GM18519 (cell line): ENCODE results near the gene ONECUT1.
"Not testable (repeated sequence)": the region's sequence is repeated elsewhere in the genome, so short reads cannot be mapped to it uniquely, and the experiment has no call there.

ENCODE experiments used
- ATAC-seq: cut with Tn5 transposase; IDR thresholded peaks from one replicate; pipeline ENCODE4 v1.9.1; 2021; ENCODE audit warnings: mild to moderate bottlenecking, moderate library complexity; ENCODE audit not compliant: unreplicated experiment, low FRiP score

ONECUT1 gene

DNA sequence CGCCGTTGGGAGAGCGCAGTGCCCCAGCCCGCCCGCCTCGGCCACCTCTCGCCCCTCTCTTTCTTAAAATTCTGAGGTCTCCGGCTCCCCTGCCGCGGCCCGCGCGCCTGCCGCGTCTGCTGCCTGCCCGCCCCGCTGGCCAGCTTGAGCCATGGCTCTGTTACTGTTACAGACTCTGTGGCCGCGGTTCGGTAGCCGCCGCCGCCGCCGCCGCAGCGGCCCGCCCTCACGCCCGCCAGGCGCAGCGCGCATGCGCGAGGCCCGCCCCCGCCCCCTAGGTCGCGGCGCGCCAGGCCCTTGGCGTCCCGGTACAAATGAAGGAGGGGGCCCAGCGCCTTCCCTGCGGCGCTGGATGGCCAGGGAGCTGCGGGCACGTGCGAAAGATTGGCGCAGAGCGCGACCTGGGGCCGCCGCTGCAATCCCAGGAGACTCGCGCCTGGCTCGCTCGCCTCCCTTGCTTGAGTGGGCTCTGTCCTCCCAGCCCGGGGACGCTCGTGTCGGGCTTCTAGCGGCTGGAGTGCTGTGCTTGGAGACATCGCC, at the start of gene ONECUT1:
TSS of gene ONECUT1 (minus strand) at position 168 of the 540 bp plus-strand sequence. CDS start 452 bp downstream, outside the sequence.
- peak; percentile 80 for ATAC-seq

DNA sequence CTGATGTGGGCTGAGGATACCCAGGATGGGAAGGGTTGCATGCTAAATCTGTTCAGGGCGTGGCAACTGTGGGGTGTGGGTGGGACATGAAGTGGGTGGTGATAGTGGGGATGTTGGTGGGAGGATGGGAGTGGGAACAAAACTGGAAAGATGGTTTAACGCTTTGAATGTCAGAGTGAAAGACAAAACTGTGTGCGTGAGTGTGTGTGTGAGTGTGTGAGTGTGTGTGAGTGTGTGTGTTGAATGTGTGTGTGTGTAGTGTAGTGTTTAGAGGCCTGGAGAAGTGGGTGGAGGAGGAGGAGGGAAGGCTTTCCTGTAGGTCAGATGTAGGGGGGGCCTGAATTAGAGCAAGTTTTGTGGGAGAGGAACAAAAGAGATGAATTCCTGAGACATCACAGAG, 44.2 kb upstream of the ONECUT1 start:
- ATAC-seq: no peak

DNA sequence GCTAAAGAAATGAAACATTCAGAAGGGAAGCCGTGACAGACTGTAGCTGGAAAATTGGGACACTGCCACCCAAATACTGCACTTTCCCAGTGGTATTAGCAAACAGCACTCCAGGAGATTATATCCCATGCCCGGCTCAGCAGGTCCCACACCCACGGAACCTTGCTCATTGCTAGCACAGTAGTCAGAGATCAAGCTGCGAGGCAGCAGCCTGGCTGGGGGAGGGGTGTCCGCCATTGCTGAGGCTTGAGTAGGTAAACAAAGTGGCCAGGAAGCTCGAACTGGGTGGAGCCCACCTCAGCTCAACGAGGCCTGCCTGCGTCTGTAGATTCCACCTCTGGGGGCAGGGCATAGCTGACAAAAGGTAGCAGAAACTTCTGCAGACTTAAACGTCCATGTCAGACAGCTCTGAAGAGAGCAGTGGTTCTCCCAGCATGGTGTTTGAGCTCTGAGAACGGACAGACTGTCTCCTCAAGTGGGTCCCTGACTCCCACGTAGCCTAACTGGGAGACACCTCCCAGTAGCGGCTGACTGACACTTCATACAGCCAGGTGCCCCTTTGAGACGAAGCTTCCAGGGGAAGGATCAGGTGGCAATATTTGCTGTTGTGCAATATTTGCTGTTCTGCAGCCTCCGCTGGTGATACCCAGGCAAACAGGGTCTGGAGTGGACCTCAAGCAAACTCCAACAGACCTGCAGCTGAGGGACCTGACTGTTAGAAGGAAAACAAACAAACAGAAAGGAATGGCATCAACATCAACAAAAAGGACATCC, 34.2 kb upstream of the ONECUT1 start:
- not testable (repeated sequence) for ATAC-seq

DNA sequence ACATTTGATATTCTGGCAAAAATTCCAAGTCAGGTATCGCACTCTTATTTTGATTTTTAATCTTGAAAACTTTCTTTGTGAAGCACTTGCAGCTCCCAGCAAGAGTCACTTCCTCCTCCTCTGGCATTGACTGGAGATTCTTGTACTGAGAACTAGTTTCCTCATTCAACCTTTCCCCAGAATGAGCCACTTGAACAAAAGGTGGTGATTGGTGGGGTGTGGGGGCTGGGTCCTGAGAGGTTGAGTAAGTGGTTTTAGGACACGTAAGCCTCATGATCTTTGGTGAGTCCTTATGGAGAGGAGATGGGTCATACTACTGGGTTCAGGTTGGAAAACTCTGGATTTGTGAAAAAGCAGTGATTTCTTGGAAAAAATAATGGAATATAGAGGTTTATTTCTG, 32.3 kb upstream of the ONECUT1 start:
- ATAC-seq: no peak

DNA sequence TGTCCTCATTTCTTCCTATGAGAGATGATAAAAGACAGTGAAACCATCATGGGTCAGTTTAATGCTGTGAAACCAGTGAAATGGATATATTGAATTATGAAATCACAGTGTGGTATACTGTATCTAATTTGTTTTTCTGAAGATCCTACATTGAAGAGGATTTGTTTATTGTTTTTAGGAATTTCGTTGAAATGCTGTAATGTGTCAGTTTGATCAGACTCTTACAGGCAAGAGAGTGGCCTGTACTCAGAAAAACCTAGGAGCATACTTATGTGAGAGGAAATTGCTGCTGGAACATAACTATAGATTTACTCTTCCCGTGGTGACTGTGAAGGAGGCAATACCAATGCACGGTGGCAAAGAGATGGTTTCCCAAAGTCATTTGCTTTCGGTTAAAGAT, 29.1 kb upstream of the ONECUT1 start:
- ATAC-seq: no peak

DNA sequence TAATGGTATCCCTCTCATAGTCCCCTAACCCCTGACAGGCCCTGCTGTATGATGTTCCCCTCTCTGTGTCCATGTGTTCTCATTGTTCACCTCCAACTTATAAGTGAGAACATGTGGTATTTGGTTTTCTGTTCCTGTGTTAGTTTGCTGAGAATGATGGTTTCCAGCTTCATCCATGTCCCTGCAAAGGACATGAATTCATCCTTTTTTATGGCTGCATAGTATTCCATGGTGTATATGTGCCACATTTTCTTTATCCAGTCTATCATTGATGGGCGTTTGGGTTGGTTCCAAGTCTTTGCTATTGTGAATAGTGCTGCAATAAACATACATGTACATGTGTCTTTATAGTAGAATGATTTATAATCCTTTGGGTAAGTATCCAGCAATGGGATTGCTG, 25.8 kb upstream of the ONECUT1 start:
- ATAC-seq: not testable (repeated sequence)

DNA sequence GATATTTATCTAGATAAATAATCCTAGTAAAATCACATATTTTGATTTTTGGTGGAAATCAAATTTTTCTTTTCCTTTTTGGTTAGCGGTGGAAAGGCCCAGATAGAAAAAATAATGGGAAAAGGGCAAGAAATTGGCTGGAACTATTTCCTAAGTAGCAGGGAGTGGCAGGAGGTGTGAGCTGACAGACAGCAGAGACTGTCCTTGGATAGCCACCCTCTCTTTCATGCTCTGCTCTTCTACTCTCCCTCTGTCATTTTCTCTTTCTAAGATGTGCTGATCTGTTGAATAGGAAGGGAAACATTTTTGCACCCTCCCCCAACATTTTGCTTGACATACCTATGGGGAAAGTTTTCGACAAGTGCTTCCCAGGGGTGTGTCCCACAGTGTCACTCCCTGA, 18.9 kb upstream of the ONECUT1 start:
- ATAC-seq: no peak

DNA sequence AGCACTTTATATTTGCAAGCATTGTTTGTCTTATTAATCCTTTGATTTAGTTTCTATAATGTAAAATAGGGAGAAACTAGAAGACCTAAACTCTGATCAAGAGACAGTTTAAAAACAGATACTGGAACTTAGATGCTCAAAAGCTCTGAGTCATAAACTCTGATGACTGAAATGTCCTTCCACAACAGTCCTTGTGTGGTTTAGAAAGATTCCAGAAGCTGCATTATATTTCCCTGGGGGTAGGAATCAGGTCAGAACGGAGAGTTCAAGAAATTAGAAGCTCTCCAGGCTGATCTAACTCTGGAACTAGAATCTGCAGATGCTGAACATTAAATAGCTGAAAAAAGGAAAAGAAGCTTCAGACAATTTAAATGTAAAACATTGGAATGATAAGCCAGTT, 18.3 kb upstream of the ONECUT1 start:
- ATAC-seq: no peak

DNA sequence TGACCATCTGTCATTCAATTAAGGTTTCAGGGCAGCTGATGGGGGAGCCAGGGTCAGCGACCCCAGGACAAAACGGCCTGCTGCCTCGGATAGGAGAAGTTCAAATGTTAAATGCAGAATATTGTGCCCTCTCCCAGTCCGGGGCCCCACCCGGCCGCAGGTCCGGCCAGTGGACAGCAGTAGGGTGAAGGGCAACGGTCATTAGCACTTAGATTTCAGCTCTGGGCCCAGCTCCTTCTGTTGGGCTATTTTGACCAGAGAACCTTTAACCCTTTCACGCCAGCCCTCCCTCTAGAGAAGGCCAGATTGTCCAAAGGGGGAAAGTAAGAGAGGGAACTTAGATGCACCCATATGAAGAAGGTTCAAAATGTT, 16.1 kb upstream of the ONECUT1 start:
- no peak for ATAC-seq

DNA sequence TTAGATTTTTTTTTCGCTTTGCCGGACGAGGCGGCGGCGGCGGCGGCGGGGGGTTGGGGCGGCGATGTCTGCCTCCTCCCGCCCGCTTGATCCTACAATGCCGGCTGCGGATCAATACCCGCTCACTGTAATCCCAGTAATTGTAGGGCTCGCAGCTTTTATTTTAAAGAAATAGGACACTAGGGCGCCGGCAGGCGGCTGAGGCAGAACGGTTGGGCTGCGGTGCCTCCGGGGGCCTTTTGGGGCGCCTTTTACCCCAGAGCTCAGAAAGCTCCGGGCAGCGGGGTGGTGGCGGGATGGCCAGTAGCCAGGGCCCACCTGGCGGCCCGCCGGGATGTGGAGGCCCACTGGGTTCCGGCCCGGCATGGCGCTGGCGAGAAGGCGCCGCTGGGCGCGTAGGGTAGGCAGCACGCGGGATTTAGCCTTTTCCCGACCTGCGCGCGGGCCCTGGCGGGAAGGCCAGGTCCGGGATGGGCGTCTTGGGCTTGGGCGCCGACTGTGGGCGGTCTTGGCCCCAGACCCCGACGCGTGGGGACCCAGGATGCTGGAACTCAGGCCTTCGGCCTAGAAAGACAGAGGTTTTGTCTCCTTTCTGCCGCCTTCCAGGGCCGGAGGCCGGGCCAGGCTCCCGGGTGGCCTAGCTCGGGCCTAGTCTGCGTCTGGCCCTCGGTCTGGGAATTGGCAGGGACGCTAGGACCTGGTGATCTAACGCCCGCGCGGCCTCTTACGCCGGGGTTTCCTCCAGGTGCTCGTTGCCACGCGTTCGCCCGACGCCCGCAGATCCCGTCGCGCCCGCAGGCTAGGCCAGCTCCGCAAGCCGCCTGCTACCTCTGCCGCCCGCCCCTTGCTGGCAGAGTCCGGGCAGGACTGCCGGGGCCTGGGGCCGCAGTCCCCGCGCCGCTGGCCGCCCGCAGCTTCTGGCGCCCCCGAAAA, 15.5 kb upstream of the ONECUT1 start:
- no peak for ATAC-seq

DNA sequence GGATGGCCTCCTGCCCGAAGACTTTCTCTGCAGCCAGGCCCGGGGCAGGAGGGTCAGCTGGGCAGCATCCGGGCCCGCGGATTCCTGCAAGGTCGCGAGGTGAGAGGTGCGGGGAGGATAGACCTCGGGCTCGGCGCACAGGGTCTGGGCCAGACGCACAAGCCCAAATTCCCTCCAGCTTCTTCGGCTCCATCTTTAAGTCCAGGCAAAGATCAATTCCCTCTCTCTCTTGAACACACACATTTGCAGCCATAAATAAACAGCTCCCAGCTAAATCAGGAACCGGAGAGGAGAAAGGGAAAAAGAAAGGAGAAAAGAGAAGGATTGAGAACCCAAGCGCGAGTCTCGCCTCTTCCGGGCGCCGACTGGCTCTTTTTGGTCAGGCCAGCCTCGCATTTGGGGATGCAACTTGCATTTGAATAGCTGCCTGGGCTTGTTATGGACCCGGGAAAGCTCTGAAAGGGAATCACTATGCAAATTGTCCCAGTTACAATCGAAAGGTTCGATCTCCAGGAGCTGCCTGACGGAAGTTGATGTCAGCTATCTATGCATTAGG, 14.5 kb upstream of the ONECUT1 start:
- no peak for ATAC-seq

DNA sequence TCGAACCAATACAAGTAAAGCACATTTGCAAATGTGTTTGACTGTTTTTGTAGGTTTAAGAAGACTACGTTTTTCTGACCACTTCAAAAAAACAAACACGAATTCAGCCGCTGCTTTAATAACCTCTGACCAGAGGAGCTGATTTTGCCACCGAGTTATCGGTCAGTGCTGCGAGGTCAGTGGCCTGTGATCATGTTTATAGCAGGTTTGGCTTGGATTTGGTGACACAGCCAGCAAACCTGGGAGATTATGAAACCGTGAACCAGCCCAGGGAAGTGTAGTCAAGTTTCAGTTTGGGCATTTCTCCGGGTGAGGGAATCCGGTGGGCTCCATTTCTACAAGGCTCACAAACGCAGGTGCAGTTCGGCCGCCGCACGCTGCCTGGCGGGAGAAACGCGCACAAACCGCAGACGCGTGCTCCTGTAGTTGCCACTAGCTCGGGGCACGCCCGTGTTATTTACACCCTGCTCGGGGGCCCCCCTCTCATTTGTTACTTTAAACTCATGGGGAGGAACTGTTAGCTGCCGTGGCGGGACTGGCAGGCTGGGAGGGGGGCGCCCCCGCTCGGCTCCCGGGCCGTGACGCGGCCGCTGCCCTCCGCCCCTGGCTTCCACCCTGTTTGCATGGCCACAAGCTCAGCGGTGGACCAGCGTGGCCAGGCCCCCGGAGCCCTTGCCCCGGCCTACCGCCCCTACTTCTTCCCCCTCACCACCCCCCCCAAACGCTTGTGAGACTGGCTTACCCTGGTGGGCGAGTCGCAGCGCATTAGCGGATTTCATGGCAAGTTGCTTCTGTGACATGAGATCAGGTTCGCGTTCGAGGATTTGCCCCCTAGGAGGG, 13.6 kb upstream of the ONECUT1 start:
- ATAC-seq: no peak

DNA sequence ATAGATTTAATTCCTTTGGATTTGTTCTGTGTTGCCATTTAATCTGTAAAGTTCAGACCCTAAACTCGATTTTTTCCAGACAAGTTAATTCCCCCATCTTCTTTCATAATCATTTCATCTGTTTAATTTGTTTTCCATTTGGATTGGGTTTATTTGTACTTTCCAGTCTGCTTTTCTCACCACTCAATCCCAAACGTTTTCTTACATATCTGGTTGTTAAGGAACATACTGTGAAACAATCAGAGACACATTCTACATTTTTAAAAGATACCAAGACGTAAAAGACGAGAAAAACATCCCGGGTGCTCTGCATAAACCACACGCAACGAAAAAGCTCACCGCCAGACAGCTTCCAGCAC, 13.0 kb upstream of the ONECUT1 start:
- ATAC-seq: no peak

DNA sequence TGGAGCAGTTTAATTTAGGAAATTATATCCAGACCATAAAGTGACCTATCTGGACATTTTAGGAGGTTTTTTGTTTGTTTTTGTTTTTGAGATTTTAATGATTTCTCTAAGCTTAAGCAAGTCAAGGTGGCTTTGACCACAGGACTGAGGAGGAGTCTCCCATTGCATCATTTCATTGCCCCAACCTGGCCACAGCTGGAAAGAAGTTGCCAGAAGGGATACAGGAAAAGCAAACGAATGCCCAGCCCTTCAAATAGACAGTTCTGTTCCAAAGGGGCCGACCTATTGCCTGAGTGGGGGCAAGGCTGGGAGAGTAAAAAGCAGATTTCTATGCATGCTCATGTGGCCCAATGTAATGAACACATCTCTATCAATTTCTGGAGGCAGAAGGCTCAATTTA, 12.0 kb upstream of the ONECUT1 start:
- ATAC-seq: no peak

DNA sequence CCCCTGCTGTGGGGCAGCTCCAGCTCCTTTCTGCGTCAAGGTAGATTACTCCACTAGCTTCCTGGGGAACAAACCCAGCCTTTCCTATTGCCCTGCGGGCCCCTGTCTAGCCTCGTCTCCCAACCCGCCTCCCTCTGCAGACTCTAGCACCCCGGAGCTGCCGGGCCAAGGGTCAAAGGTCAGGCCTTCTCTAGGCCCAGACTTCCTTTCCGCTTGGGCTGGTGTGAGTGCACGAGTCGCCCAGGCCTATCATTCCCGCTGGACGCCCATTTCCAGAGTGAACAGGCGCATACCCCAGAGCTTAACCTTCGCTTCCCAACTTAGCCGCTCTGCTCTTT, 11.6 kb upstream of the ONECUT1 start:
- ATAC-seq: no peak

DNA sequence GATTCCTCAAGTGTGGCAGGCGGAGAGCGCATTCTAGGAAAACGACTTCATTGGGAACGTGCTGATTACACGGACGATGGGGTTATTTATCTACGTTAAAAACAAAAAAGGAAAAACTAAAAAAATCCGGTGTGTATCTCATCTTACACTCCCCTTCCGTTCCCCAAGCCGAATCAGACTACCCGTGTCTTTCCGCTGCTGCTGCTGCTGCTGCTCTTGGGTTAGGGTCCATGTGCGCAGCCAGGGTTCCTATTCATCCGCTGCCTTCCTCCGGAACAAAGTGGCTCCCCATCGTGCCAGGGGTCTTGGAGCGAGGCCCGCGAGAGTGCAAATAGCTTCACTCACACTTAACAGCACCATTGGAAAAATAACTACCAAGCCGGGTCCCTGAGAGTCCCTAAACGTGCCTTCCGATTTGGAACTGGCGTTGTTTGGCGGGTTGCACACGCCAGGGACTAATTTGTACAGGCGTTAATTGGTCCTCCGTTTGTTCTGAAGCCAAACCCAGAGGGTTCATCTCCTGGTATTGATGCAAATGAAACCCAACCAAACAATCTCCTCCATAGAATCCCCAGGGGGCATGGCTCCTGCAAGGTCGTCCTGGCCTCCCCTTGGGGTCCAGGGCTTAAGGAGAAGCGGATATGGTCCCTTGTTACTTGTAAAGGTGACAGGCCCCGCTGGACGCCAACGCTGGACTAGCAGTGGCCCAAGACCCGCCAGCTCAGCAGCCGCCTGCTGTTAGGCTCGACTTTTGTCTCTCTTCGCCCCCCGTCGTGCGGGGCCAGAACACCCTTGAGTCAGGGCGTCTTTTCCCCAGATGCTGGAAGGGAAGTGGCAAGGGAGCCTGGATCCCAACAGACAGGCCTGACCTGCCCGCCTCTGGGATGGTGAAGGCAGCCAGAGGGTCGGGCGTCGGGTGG, 11.0 kb upstream of the ONECUT1 start:
- ATAC-seq: no peak

DNA sequence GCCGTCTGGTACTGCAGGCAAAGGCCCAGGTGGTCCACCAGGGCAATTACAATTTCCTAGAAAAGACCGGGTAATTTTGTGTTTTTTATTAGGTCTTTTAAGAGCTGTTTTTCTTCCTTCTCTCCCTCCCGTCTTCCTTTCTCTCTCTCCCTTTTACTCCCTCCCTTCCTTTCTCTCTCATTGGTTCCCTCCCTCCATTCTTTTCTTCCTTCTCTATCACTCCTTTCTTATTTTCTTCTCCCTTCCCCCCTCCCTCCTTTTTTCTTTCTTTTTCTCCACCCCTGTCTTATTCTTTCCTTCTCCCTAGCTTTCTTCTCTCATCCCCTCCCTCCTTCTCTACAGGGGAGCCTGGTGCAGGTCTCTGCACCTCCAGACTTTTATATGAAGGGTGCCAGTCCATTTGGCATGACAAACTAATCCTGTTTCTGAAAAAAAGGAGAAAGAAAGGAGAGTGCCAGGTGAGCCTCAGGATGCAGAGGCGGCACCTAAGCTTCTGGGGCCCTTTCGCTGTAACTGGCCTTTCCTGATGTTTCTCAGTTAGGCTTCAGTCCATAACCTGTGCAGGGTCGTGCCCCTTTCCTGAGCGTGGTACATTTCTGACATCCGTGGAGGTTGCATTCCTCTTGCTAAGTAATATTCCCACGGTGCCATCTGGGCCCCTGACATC, 9.1 kb upstream of the ONECUT1 start:
- ATAC-seq: no peak

DNA sequence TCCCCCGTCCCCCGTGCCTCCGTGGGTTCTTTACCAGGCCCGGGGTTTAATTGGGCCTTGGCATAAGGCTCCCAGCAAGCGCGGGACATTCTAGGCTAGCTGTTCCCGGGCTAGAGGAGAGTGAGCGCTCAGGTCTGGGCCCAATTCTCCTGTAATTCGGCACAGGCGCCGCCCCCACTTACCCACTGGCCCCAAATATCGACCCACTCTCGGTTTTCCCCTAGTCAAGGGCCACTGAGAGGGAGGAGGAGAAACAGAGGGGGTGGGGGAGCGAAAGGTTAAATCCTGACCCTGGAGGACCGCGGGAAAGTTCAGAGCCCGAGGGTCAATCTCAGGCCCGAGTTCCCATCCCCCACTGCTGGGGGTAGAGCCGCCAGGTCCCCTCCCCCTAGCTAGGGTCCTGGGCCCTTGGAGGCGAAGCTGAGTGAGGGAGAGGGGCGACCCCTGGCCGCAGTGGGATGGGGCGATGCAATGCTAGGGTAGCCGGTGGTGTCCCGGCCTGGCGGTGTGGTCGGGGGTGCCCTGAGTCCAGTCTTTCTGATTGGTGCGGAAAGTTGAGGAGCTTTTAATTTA, 8.5 kb upstream of the ONECUT1 start:
- no peak for ATAC-seq
